Adrenal gland (tissue), 12 donors: ENCODE measurements around the gene PRR5. TPM values are rescaled to one million over a fixed set of nuclear protein-coding genes. Genes with fewer than 3 reads are reported as not detected.

Experiments
- DNase-seq, 7 donors: peaks; one replicate each; pipeline ENCODE4 v3.0.0-alpha.2; 2019 to 2020
- H3K27ac ChIP-seq, 5 donors: fragments of 200-600 bp; sonication (generic) in 4 of 5; 1 replicate in 3 of 5; 2 replicates in 2 of 5; pipeline versions ENCODE4 v1.5.1 to v1.8.0; 2016 to 2020; ENCODE audit warnings: mild to moderate bottlenecking in 1 of 5
- H3K27me3 ChIP-seq: fragments of 200-600 bp; 2 replicates; pipeline ENCODE4 v1.8.0; 2021
- H3K36me3 ChIP-seq, 2 donors: fragments of 200-600 bp; replicated peaks in 1 of 2; 1 replicate in 1 of 2; 2 replicates in 1 of 2; pipeline versions ENCODE4 v1.5.1 to v1.8.0; 2018 to 2022
- H3K4me1 ChIP-seq, 2 donors: fragments of 200-600 bp; replicated peaks in 1 of 2; 1 replicate in 1 of 2; 2 replicates in 1 of 2; pipeline versions ENCODE4 v1.5.1 to v1.8.0; 2018 to 2021
- H3K4me3 ChIP-seq, 4 donors: fragments of 200-600 bp; sonication (generic) in 3 of 4; one replicate each; pipeline ENCODE4 v1.5.1; 2016 to 2018
- H3K9me3 ChIP-seq, 3 donors: fragments of 200-600 bp; sonication (generic) in 1 of 3; replicated peaks in 1 of 3; 1 replicate in 2 of 3; 2 replicates in 1 of 3; pipeline versions ENCODE4 v1.5.1 to v1.8.0; 2016 to 2021
- POLR2A ChIP-seq, 2 donors: fragments of 450-650 bp; IDR thresholded peaks; one replicate each; pipeline ENCODE4 v1.6.1; 2017; ENCODE audit warnings: antibody characterized with exemption in 2 of 2, mild to moderate bottlenecking in 2 of 2, moderate library complexity in 1 of 2
- WGBS, 4 donors: extraction: QIAGEN DNeasy Blood & Tissue Kit in 2 of 4; methylation state at CpG; one replicate each; pipeline versions ENCODE4 v1.1.5 to v1.1.7; 2013 to 2017; 5-methylcytosine and 5-hydroxymethylcytosine counted together
- intact Hi-C, 2 donors: fragments of 100-400 bp; cut with DNase I; formaldehyde crosslinking; loops; one replicate each; pipeline versions ENCODE4 v1.14.1 to v1.15.0; 2022 to 2023
- polyA plus RNA-seq, 3 donors: library from polyadenylated mRNA; stranded (reverse); fragments of 200-250 nt in 2 of 3; fragments of 350-450 nt in 1 of 3; fragmentation: Illumina TruSeq in 1 of 3; extraction: RNeasy Lipid Tissue Mini Kit (QIAGEN cat#74804) in 1 of 3; gene quantifications; one replicate each; pipeline ENCODE4 v1.2.3, GENCODE V29; 2013 to 2014
- total RNA-seq, 9 donors: library from RNA; depleted of rRNA in 4 of 9; stranded (reverse); fragments of >200 nt in 4 of 9; fragments of 120-200 nt in 1 of 9; fragmentation: NEBNext Ultra II Directional in 1 of 9; extraction: Animal tissue kit (Norgen Biotek cat#: 25700) in 1 of 9; gene quantifications; one replicate each; pipeline versions ENCODE4 v1.1.0 to v1.2.4, GENCODE V29; 2013 to 2023
- TF ChIP-seq, protein P1 (sequence below), 6 experiments: fragments of 450-650 bp in 4 of 6; fragments of 200-600 bp in 2 of 6; sonication (generic) in 1 of 6; IDR thresholded peaks; 1 replicate in 5 of 6; 2 replicates in 1 of 6; pipeline versions ENCODE4 v1.5.1 to v1.8.0; 2016 to 2021; ENCODE audit warnings: antibody characterized with exemption in 6 of 6, mild to moderate bottlenecking in 2 of 6, moderate library complexity in 1 of 6
- donor health status: healthy with polysubstance abuse.
- donor health status: Bipolar disorder and iron deficiency.
- donor health status: DM: yes; HTN: yes; CAD: no.
- donor health status: DM: no; HTN: no; CAD: no.
- donor health status: DM: no; HTN: no; CAD: no.
- donor health status: DM: yes; HTN: yes; CAD: no.

Gene PRR5
- total and polyA plus RNA-seq, 12 donors, result 1.7 to 21.4 (median 11.7) TPM

DNA sequence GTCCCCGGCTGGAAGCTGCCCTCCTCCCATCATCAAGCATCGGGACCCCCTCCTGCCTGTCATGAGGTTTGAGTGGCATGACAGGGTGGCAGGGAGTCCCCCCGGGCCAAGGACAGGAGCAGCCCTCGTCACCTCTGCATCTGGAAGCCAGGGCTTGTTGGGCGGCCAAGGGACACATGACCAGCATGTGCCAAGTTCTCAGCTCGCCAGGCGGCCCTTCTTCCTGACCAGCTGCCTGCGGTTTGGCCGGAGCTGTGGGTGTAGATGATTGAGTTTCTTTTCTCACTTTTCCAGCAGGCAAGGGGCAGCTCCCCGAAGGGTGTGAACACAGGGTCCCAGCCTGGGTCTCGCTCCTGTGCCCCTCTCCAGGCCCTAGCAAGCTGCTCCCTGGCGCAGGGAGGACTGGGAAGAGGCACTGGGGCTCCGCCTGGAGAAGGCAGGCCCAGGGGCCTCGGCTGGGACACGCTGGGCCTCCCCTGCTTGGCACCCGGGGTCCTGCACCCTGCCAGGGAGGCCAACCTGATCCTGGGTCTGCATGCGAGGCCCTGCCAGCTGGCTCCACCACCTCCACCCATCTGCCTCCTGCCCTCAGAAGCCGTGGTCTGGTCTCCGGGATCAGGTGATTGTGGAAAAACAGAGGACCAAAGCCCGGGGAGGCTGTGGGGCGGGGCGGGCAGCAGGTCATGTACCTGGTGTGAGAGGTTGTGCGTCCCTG lies 63.7 kb downstream of the PRR5 start:
- Histone ChIP-seq H3K36me3 (no peaks in the 10 kb centered on the region), H3K27me3 (no peaks in the 10 kb centered on the region), H3K27ac (no peak overlapping the region), H3K4me1 (no peaks in the 10 kb centered on the region), H3K4me3 (no peak overlapping the region), H3K9me3 (no peaks in the 10 kb centered on the region)
- intact Hi-C loops, result no loop called here
- 78 to 93% (median 82%) methylated on average over 11 to 23 of the region's 23 CpGs for WGBS, 4 donors
- peak in 1 of 7 donors; percentile 10 for DNase-seq
- TF ChIP-seq, protein P1, sequence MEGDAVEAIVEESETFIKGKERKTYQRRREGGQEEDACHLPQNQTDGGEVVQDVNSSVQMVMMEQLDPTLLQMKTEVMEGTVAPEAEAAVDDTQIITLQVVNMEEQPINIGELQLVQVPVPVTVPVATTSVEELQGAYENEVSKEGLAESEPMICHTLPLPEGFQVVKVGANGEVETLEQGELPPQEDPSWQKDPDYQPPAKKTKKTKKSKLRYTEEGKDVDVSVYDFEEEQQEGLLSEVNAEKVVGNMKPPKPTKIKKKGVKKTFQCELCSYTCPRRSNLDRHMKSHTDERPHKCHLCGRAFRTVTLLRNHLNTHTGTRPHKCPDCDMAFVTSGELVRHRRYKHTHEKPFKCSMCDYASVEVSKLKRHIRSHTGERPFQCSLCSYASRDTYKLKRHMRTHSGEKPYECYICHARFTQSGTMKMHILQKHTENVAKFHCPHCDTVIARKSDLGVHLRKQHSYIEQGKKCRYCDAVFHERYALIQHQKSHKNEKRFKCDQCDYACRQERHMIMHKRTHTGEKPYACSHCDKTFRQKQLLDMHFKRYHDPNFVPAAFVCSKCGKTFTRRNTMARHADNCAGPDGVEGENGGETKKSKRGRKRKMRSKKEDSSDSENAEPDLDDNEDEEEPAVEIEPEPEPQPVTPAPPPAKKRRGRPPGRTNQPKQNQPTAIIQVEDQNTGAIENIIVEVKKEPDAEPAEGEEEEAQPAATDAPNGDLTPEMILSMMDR (IDR thresholded peaks at IDR 0.05), result no peak
- TF ChIP-seq POLR2A (IDR thresholded peaks at IDR 0.05), result no peak

DNA sequence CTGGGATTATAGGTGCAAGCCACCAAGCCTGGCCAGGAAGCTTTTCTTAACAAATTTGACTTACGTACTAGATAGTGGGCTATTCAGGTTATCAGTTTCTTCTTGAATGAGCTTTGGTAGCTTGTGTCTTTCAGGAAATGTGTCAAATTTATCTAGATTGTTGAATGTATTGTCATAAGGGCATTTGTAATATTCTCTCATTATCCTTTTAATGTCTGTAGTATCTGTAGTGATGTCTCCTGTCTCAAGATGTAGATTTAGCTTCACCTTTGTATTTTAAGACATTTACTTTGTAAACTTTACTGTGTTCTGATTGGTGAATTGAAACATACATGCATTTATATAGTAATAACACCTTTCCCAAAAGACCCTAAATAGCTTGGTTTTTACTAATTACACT lies 71.1 kb downstream of the PRR5 start:
- TF ChIP-seq, protein P1 (IDR thresholded peaks at IDR 0.05), result no peak
- TF ChIP-seq POLR2A (IDR thresholded peaks at IDR 0.05), result no peak
- DNase-seq, result no peak
- no peaks in the 10 kb centered on the region for H3K27me3 ChIP-seq
- H3K36me3 ChIP-seq, result no peaks in the 10 kb centered on the region
- intact Hi-C loops, result no loop called here
- no peaks in the 10 kb centered on the region for H3K4me1 ChIP-seq
- WGBS, 4 donors, result 94 to 100% (median 100%) methylated on average over 1 of the region's 1 CpG
- H3K4me3 ChIP-seq, result no peak overlapping the region
- peaks cover 0 to 12% (median 0%) of the 10 kb centered on the region in 3 donors for H3K9me3 ChIP-seq
- H3K27ac ChIP-seq, result no peak overlapping the region

DNA sequence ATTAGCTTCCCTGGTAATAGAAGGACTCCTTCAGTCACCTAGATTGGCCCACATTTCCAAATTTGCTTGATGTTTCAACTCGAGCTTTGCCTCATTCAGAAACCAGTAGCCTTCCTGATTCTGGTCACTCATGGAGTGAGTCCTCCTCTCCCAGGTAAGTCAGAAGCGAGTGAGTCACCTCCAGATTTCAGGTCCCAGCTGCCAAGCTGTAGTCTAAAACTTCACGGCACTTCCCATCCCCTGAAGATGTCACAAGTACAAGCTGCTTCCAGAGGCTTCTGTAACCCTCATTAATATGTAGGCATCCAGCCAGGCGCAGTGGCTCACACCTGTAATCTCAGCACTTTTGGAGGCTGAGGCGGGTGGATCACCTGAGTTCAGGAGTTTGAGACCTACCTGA lies 73.9 kb downstream of the PRR5 start:
- DNase-seq, result no peak
- Histone ChIP-seq H3K4me3 (no peak overlapping the region), H3K36me3 (no peaks in the 10 kb centered on the region), H3K9me3 (peaks cover 0 to 12% (median 0%) of the 10 kb centered on the region in 3 donors), H3K4me1 (no peaks in the 10 kb centered on the region), H3K27me3 (no peaks in the 10 kb centered on the region), H3K27ac (no peak overlapping the region)
- intact Hi-C loops, result no loop called here
- WGBS, 4 donors, result 82 to 90% (median 88%) methylated on average over 3 to 5 of the region's 5 CpGs
- TF ChIP-seq, protein P1 (IDR thresholded peaks at IDR 0.05), result no peak
- no peak for TF ChIP-seq POLR2A (IDR thresholded peaks at IDR 0.05)

DNA sequence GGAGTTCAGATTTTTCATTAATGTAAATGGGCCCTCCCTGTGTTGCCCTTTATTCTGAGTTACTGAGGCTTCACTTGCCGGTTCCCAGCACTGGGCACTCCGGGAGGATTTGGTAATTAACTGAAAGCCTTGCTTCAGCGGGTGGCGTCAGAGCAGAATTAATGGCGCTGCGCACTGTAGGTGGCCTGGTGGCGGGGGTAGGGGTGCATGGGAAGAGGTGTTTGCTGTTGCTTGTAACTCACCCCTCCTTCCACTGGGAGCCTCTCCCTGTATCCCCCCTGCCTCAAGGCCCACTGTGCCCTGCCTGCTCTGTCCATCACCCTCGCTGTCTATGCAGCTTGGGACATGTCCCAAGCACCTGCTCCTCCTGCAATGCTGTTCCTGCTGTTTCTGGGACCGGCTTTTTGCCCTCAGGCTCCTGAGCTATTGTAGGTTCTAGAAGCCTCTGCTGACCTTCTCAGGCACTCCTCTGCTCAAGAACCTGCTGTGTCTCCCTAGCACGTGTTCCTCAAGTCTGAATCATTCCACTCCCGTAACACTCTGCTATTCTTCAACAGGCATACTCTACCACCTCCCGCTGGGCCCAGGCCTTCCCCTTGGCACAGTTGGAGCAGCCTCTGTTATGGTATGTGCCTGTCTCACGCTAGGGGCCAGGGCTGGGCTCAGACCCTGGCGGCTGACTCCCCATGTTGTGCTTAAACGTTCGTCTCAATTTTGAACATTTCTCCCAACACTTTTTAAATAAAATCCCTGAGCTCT lies 74.8 kb downstream of the PRR5 start:
- Histone ChIP-seq H3K36me3 (no peaks in the 10 kb centered on the region), H3K27ac (no peak overlapping the region), H3K9me3 (peaks cover 0 to 12% (median 0%) of the 10 kb centered on the region in 3 donors), H3K27me3 (no peaks in the 10 kb centered on the region), H3K4me1 (no peaks in the 10 kb centered on the region), H3K4me3 (no peak overlapping the region)
- TF ChIP-seq, protein P1 (IDR thresholded peaks at IDR 0.05), result no peak
- no peak for TF ChIP-seq POLR2A (IDR thresholded peaks at IDR 0.05)
- DNase-seq, result no peak
- intact Hi-C loops, result no loop called here
- WGBS, 4 donors, result 84 to 88% (median 86%) methylated on average over 15 to 16 of the region's 16 CpGs
